Measurements from ENCODE around the gene FIGN.

The FIGN gene

GRCh38 chr2:163572850-163573249 lies 163.0 kb downstream of the FIGN start:
- TF ChIP-seq ZFX (IDR thresholded peaks at IDR 0.05) (no peak), CTCF (conservative IDR thresholded peaks at IDR 0.05) (no peak)

GRCh38 chr2:163571423-163572102 lies 164.2 kb downstream of the FIGN start:
- H3K27ac ChIP-seq = no peak overlapping the region
- no peak for TF ChIP-seq ZFX (IDR thresholded peaks at IDR 0.05)
- TF ChIP-seq CTCF (conservative IDR thresholded peaks at IDR 0.05) = no peak

More at GRCh38 chr2:163572850-163573249, 163.0 kb downstream of the FIGN start:
- no peak overlapping the region for H3K27ac ChIP-seq

- no peak overlapping the region for H3K27ac ChIP-seq
- TF ChIP-seq CTCF (conservative IDR thresholded peaks at IDR 0.05) = no peak
- TF ChIP-seq ZFX (IDR thresholded peaks at IDR 0.05) = no peak
Observed at GRCh38 chr2:163570391-163570790, 165.4 kb downstream of the FIGN start.

GRCh38 chr2:163565192-163565591 lies 170.6 kb downstream of the FIGN start:
- TF ChIP-seq CTCF (conservative IDR thresholded peaks at IDR 0.05) (no peak), ZFX (IDR thresholded peaks at IDR 0.05) (no peak)
- no peak overlapping the region for H3K27ac ChIP-seq

GRCh38 chr2:163564236-163564635 lies 171.6 kb downstream of the FIGN start:
- no peak overlapping the region for H3K27ac ChIP-seq
- TF ChIP-seq ZFX (IDR thresholded peaks at IDR 0.05) (no peak), CTCF (conservative IDR thresholded peaks at IDR 0.05) (no peak)

- no peak for TF ChIP-seq ZFX (IDR thresholded peaks at IDR 0.05)
- TF ChIP-seq CTCF (conservative IDR thresholded peaks at IDR 0.05) = no peak
- no peak overlapping the region for H3K27ac ChIP-seq
Observed at GRCh38 chr2:163563336-163563735, 172.5 kb downstream of the FIGN start.

DNA sequence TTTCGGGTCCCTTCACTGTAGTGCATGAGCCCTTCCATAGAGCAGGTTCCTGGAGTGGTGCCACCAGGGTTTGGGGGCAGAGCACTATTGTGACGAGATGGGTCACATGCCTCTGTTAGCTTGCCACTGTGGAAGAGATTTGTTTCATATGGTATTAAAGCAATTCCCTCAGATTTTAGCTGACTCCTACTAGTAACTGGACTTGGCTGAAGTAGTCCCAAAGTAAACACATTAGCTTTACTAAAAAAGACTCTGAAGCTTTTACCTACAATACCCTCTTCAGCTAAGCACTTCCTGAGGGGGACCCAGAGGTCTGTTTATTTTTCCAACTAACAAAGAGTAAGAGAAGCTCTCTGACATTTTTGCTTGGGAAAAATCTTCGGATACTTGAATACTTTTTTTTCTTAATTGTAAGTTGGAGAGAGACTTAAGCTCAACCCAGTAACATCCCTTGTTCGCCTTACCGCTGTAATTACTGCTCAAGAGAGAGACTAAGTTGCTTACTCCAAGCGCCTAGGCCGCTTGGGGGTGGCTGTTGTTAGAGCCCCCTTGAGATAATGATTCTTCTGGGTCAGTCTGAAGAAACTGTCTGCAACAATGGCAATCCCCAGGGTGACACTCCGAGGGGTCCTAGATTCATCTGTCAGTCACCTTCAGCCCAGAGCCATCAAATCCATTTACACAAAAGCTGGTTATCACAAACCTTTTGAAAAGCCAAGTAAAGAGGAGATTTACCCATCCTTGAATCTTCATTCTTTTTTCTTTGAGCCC lies 177.4 kb downstream of the FIGN start:
- no peak overlapping the region for H3K27ac ChIP-seq
- TF ChIP-seq CTCF (conservative IDR thresholded peaks at IDR 0.05) (no peak), ZFX (IDR thresholded peaks at IDR 0.05) (no peak)
